Stimulated activated CD4-positive, alpha-beta T cell treated with anti-CD3 and anti-CD28 coated beads, TNF-alpha, amount 100 ng/mL, for 4 hours (primary cell): ENCODE measurements around the gene FGF12.
A peak's percentile ranks its signal among the peaks of the same experiment; 100 is the strongest.

Source experiments
- DNase-seq, 3 experiments: peaks; one replicate each; pipeline ENCODE4 v3.0.0-alpha.2; 2020; ENCODE audit warnings: low read depth in 3 of 3

FGF12 gene

GRCh38 chr3:192496905-192497587 is 230.3 kb downstream of the FGF12 start:
- DNase-seq = no peak

DNA sequence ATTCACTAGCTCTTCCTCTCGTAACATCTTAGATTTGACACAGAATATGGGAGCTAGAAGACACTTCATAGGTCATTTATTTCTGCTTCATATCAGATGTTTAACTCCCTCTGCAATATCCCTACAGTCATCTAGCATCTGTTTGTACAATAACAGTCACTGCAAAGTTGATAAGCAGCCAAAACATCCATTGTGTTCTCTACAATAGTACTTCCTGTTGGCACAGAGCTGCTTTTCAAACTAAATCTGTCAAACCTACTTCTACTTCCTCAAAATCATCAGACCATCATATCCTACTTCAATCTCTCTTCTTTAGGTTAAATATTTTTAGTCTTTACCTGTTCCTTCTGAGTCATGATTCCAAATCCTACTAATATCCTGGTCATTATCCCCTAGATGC is 233.2 kb downstream of the FGF12 start:
- DNase-seq = no peak

DNA sequence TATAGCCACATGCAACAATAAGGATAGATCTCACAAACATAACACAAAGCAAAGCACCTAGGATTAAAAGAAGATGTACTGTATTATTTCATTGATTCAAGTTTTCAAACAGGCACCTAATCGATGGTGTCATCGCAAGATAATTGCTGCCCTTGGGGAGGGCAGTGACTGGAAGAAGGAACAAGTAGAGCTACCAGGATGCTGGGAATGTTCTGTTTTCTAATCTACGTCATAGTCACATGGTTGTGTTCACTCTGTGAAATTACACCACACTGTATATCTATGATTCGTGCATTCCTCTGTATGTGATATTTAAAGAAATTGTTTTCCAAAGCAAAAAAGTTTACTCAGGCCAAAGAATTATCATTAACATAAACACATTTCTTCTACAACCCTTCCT is 236.6 kb downstream of the FGF12 start:
- DNase-seq = no peak

GRCh38 chr3:192489579-192489978 is 237.8 kb downstream of the FGF12 start:
- no peak for DNase-seq

- DNase-seq = no peak
Measured at GRCh38 chr3:192487033-192487432, 240.3 kb downstream of the FGF12 start.

- no peak for DNase-seq
Measured at GRCh38 chr3:192482809-192483208, 244.5 kb downstream of the FGF12 start.

DNA sequence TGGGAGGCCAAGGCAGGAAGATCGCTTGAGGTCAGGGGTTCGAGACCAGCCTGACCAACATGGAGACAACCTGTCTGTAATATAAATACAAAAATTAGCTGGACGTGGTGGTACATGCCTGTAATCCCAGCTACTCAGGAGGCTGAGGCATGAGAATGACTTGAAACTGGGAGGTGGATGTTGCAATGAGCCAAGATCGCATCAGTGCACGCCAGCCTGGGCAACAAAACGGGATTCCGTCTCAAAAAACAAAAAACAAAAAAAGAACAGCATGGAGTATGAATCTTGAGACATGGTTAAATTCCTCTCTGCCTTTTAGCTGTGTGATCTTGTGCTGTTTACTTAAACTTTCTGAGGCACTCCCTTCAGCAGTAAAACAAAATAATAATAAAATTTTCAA is 244.9 kb downstream of the FGF12 start:
- DNase-seq = no peak

DNA sequence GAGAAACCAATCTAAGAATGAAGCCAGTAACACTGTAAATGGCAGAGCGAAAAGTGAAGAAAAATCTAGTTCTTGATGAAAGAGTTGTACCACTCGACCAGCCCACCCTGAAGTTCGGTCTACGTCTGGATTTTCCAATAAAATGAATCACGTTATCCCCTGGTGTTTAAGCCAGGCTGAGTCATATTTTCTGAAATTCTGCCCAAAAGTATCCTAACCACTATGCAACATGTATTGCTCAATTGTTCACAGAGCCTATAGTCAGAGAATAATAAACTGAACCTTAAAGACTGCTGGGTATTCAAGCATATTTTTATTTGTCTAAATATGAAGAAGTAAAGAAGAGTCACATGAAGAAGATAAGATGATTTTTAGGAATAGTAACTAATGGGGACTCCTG is 245.7 kb downstream of the FGF12 start:
- DNase-seq = no peak

DNA sequence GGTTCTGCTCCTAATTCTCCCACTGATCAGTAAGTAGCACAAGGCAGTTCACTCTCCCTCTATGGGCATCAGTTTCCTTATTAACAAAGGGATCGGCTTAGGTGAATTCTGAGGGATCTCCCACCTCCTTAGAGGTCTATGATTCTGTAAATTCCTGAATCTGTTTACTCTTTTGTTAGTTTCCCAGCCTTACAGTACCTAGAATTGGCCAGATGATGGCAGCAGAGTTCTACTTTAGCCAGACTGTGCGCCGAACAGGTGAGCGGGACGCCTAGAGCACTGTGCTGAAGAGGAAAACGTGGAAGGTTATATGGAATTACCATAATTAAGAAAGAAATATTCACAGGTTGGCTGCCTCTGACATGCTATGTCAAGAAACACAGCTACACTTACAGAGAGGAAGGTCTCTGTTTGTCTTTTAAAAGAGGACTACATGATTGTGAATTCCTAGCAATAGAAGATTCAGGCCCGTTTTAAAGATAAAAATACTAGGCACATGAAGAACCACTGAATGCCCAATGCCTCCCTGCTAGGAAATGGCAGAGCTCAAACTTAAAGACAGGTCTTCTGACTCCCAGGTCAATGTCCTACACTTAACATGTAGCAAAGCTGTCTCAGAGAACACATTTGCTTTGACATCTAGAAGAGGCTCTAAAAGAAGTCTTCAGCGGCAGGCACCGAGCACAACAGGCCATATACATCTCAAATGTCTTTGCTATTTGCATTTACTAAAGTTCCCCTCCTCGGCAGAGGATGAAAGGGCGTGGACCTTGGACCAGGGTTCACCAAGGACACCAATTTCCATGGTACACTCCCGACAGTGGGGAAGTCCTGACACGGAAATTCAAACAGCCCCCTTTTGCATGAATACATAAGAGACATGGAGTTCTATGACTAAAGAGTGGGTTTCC is 259.9 kb downstream of the FGF12 start:
- DNase-seq = peak in 2 of 3 experiments; percentile 5

DNA sequence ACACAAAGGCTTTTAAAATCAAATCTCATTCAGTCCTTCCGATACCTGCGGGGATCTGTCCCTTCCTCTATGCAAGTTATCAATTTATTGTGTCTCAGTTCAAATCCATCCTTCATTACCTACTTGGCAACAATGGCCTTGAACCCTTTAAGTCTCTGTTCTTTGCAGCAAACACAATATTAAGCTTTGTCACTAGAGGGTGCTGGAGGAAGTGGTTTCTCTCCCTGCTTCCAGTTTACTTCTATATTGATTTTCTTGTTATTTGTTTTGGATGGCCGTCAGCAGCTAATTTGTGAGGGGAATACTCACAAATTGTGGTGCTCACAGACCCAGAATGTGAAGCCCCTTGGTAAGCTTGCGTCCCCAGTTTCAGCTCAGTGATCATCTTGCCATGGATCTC is 278.3 kb downstream of the FGF12 start:
- DNase-seq = no peak

DNA sequence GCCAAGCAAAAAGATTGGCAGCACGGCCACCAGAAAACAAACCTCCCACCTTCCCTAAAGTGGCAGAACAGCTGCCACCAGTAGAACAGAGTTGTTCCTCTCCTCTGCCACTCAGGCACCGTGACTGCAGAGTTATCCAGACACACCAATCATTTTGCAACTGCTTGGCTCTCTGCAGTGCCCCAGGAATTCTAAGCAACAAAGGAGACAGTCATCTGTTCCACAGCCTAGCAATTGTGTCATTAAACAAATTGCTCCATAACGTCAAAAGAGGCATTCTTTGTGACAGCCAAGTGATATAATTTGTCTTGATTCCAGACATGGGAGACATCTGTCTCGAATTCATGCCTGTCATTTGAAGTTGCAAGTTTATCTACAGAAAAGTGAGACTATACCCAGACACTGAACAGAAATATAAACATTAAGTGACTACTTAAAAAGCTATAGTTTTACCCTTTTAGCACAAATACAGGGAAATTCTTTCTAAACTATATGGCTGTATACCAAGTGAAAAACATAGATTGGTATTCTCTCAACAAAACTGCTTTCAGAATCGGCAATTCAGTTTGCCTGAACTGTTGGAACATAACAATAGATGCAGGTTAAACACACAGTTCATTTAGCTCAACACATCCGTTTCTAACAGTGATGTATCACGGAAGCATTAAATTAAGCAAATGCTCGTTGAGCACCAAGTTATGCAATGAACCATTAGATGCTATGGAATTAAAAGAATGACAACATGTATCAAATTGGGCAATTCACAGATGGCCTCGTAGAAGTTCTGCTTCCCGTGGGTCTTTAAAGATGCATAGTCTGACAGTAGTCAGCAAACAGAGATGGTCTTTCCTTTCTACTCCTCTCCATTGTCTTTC is 281.3 kb downstream of the FGF12 start:
- no peak for DNase-seq

DNA sequence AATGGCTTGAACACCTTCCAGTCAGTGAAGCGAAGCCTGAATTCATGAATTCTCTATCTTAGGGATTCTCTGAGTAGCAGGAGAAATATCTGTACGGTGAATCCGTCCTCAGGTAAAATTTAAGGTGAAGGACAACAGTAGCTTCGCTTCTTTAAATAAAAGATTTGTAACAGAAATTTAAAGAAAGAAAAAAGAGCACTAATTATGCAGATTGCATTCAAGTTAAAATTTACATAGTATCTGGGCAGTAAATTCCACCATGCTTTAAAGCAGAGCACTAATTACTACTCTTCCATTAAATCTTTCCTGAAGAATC is 282.6 kb downstream of the FGF12 start:
- DNase-seq = no peak

DNA sequence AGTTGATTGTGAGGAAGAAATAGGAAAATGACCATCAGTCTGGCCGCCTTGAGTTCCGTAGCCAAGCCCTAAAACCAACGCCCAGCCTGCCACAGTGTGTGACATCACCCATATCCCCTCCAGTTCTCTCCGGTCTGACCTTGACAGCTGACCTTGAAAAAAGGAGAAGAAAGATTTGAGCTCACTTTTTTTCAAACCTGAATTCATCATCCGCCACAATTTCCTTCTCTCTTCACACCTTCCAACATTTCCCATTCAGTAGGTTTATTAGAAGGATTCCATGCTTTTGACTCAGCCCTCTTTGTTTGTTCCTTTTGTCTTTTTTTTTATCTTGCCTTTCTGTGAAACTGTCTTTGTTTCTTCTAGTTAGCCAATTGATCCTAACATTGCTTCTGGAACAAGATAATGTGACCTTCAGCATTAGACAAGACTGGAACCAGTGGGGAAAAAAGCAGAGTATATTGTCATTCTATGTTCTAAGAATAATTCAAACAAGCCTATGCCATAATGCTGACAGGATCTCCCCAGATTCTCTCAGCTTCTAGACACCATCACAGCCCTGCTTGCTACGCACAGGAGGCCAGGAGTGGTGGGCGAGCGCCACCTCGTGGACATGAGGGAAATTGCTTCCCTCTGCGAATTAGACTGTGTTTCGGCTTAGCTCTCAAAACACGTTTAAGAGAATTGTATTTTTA is 283.1 kb downstream of the FGF12 start:
- peak in 1 of 3 experiments; percentile 6 for DNase-seq

- no peak for DNase-seq
Measured at GRCh38 chr3:192435241-192435640, 292.1 kb downstream of the FGF12 start.

- DNase-seq = no peak
Measured at GRCh38 chr3:192434186-192434585, 293.2 kb downstream of the FGF12 start.

GRCh38 chr3:192433704-192434103 is 293.6 kb downstream of the FGF12 start:
- DNase-seq = no peak

GRCh38 chr3:192422997-192423342 is 304.4 kb downstream of the FGF12 start:
- DNase-seq = no peak

DNA sequence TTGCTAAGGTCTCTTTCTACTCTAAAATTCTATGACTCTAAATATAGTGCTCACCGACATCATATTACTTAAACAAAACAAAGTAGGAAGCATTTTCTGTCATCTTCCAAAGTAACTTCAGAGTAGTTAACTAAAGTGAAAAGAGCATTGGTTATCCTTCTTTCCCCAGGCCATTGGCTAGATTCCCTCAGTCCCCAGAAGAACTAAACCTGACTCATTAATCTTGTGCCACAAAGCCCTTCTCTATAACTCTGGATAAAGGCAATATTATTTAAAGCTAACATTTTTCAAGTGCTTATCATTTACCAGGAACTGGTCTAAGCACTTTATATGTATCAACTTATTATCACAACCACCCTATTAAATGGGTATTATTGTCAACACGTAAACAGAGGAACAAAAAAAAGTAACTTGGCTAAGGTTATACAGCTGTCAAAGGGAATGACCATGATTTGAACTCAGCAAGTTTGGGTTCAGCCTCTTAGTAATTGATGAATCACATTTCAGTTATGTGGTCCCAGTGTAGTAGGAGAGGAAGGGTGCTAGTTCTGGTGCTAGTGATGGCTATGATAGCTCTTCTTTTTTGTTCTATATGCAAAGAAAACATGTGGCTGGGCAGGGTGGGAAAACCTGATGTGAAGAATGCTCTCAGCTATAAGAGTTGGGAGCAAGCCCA is 304.9 kb downstream of the FGF12 start:
- no peak for DNase-seq

DNA sequence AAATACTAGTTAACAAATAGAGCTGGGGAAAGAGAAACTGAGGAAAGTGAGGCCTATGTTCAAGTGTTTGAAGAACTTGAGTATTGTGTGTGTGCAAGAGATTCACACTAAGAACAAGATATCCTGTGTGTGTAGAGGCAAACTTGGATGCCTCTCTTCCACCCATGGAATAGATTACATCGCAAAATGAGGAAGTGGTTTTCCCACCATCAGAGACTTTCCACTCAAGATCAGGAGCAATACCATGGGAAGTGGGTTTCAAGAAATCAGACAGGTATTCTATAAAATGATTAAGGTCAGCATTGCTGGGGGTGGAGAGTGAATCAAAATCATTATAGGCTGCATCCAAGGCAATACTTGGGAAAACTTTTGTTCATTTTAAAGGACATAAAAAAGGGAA is 308.0 kb downstream of the FGF12 start:
- DNase-seq = no peak

- DNase-seq = no peak
Measured at GRCh38 chr3:192417559-192418055, 309.7 kb downstream of the FGF12 start.

- no peak for DNase-seq
Measured at GRCh38 chr3:192417017-192417416, 310.3 kb downstream of the FGF12 start.
